HEK293 (cell line): ENCODE measurements around the gene KCNIP4.

Experiments
- CTCF ChIA-PET: fragments of 350-600 bp; formaldehyde crosslinking; extraction: SDS; loops from one replicate; lab custom pipeline; 2021; ENCODE audit warnings: antibody characterized with exemption; lab: Yijun Ruan, JAX
- POLR2A ChIA-PET: fragments of 300-600 bp; formaldehyde crosslinking; extraction: SDS; loops from one replicate; lab custom pipeline; 2020; ENCODE audit warnings: antibody characterized with exemption, inconsistent platforms; lab: Yijun Ruan, JAX
- H3K27ac ChIP-seq: fragments of 200-500 bp; sonication (Bioruptor generic); 2 replicates; pipeline ENCODE4 v1.5.1; 2014; ENCODE audit warnings: low read depth, low read length, control low read depth, inconsistent platforms; ENCODE audit errors: extremely low read depth
- H3K36me3 ChIP-seq, 2 experiments: fragments of 200-500 bp in 1 of 2; sonication (Bioruptor generic) in 1 of 2; 1 replicate in 1 of 2; 2 replicates in 1 of 2; pipeline ENCODE4 v1.5.1; 2014 to 2017; ENCODE audit warnings: inconsistent platforms in 2 of 2, low read length in 2 of 2; ENCODE audit not compliant: control insufficient read depth in 2 of 2, insufficient read depth in 1 of 2
- H3K4me1 ChIP-seq: fragments of 200-500 bp; sonication (Bioruptor generic); 2 replicates; pipeline ENCODE4 v1.5.1; 2014; ENCODE audit warnings: mild to moderate bottlenecking, low read length, inconsistent platforms; ENCODE audit not compliant: control insufficient read depth, insufficient read depth
- H3K4me3 ChIP-seq: 2 replicates; pipeline ENCODE4 v1.5.1; 2011; ENCODE audit warnings: low read depth, mild to moderate bottlenecking, control low read depth, low read length, moderate library complexity
- H3K9me3 ChIP-seq: fragments of 200-500 bp; sonication (Bioruptor generic); 2 replicates; pipeline ENCODE4 v1.5.1; 2014; ENCODE audit warnings: low read depth, low read length, inconsistent platforms; ENCODE audit not compliant: control insufficient read depth, insufficient read depth
- ELK4 ChIP-seq: IDR thresholded peaks from 2 replicates; pipeline ENCODE4 v1.6.1; 2011; ENCODE audit warnings: mild to moderate bottlenecking, low read depth, low read length, borderline replicate concordance
- FEZF1 ChIP-seq: fragments of 450-650 bp; formaldehyde crosslinking; IDR thresholded peaks from 2 replicates; pipeline ENCODE4 v1.5.1; 2016; ENCODE audit warnings: missing biosample characterization, missing genetic modification characterization
- GFI1B ChIP-seq: fragments of 450-650 bp; formaldehyde crosslinking; IDR thresholded peaks from 2 replicates; pipeline ENCODE4 v1.5.1; 2016; ENCODE audit warnings: missing biosample characterization, missing genetic modification characterization
- PBX3 ChIP-seq: sonication (generic); formaldehyde crosslinking; IDR thresholded peaks from 2 replicates; pipeline ENCODE4 v1.8.1; 2022; ENCODE audit warnings: mild to moderate bottlenecking, moderate library complexity, missing genetic modification reagents
- PRDM4 ChIP-seq: fragments of 450-650 bp; formaldehyde crosslinking; IDR thresholded peaks from 2 replicates; pipeline ENCODE4 v1.5.1; 2017; ENCODE audit warnings: missing biosample characterization, missing genetic modification characterization
- SALL2 ChIP-seq: fragments of 450-650 bp; formaldehyde crosslinking; IDR thresholded peaks from 2 replicates; pipeline ENCODE4 v1.5.0; 2017; ENCODE audit warnings: missing biosample characterization, mild to moderate bottlenecking, missing genetic modification characterization, borderline replicate concordance
- SCRT1 ChIP-seq: fragments of 450-650 bp; formaldehyde crosslinking; IDR thresholded peaks from 2 replicates; pipeline ENCODE4 v1.5.1; 2016; ENCODE audit warnings: missing biosample characterization, missing genetic modification characterization, borderline replicate concordance
- SP2 ChIP-seq: fragments of 450-650 bp; formaldehyde crosslinking; IDR thresholded peaks from 2 replicates; pipeline ENCODE4 v1.5.1; 2016; ENCODE audit warnings: missing biosample characterization, missing genetic modification characterization
- YY1 ChIP-seq: fragments of 450-650 bp; formaldehyde crosslinking; IDR thresholded peaks from 2 replicates; pipeline ENCODE4 v1.5.1; 2018; ENCODE audit warnings: missing biosample characterization, missing genetic modification characterization
- ZBTB21 ChIP-seq: fragments of 450-650 bp; formaldehyde crosslinking; IDR thresholded peaks from 2 replicates; pipeline ENCODE4 v1.5.1; 2017; ENCODE audit warnings: missing biosample characterization, missing genetic modification characterization
- ZFP3 ChIP-seq: fragments of 450-650 bp; formaldehyde crosslinking; IDR thresholded peaks from 2 replicates; pipeline ENCODE4 v1.5.1; 2016; ENCODE audit warnings: low read depth, missing biosample characterization, missing genetic modification characterization
- ZNF121 ChIP-seq: fragments of 450-650 bp; formaldehyde crosslinking; IDR thresholded peaks from 2 replicates; pipeline ENCODE4 v1.5.1; 2016; ENCODE audit warnings: missing biosample characterization, missing genetic modification characterization
- ZNF140 ChIP-seq: fragments of 450-650 bp; formaldehyde crosslinking; IDR thresholded peaks from 2 replicates; pipeline ENCODE4 v1.5.1; 2016; ENCODE audit warnings: missing biosample characterization, missing genetic modification characterization
- ZNF169 ChIP-seq: fragments of 450-650 bp; formaldehyde crosslinking; IDR thresholded peaks from 2 replicates; pipeline ENCODE4 v1.5.1; 2016; ENCODE audit warnings: missing biosample characterization, missing genetic modification characterization
- ZNF175 ChIP-seq: fragments of 450-650 bp; formaldehyde crosslinking; IDR thresholded peaks from 2 replicates; pipeline ENCODE4 v1.5.1; 2016; ENCODE audit warnings: missing biosample characterization, missing genetic modification characterization
- ZNF202 ChIP-seq: fragments of 450-650 bp; formaldehyde crosslinking; IDR thresholded peaks from 2 replicates; pipeline ENCODE4 v1.5.1; 2016; ENCODE audit warnings: missing biosample characterization, missing genetic modification characterization, borderline replicate concordance
- ZNF214 ChIP-seq: fragments of 450-650 bp; formaldehyde crosslinking; IDR thresholded peaks from 2 replicates; pipeline ENCODE4 v1.5.1; 2017; ENCODE audit warnings: missing biosample characterization, mild to moderate bottlenecking, missing genetic modification characterization, borderline replicate concordance
- ZNF391 ChIP-seq: fragments of 450-650 bp; formaldehyde crosslinking; IDR thresholded peaks from 2 replicates; pipeline ENCODE4 v1.5.1; 2016; ENCODE audit warnings: low read depth, missing biosample characterization, missing genetic modification characterization, borderline replicate concordance
- ZNF560 ChIP-seq: fragments of 450-650 bp; formaldehyde crosslinking; IDR thresholded peaks from 2 replicates; pipeline ENCODE4 v1.5.1; 2017; ENCODE audit warnings: missing biosample characterization, missing genetic modification characterization, borderline replicate concordance
- ZNF600 ChIP-seq: fragments of 450-650 bp; formaldehyde crosslinking; IDR thresholded peaks from 2 replicates; pipeline ENCODE4 v1.5.1; 2016; ENCODE audit warnings: missing biosample characterization, missing genetic modification characterization
- ZNF670 ChIP-seq: fragments of 450-650 bp; formaldehyde crosslinking; IDR thresholded peaks from 2 replicates; pipeline ENCODE4 v1.5.1; 2016; ENCODE audit warnings: missing biosample characterization, missing genetic modification characterization, low read depth
- ZNF792 ChIP-seq: fragments of 450-650 bp; formaldehyde crosslinking; IDR thresholded peaks from 2 replicates; pipeline ENCODE4 v1.5.1; 2016; ENCODE audit warnings: missing biosample characterization, missing genetic modification characterization
- TF ChIP-seq, protein P1 (sequence below): fragments of 450-650 bp; formaldehyde crosslinking; IDR thresholded peaks from 2 replicates; pipeline ENCODE4 v1.5.1; 2016; ENCODE audit warnings: missing biosample characterization, missing genetic modification characterization
- TF ChIP-seq, protein P2 (sequence below): fragments of 450-650 bp; formaldehyde crosslinking; IDR thresholded peaks from 2 replicates; pipeline ENCODE4 v1.5.1; 2016; ENCODE audit warnings: missing biosample characterization, missing genetic modification characterization, low read depth

The KCNIP4 gene

DNA sequence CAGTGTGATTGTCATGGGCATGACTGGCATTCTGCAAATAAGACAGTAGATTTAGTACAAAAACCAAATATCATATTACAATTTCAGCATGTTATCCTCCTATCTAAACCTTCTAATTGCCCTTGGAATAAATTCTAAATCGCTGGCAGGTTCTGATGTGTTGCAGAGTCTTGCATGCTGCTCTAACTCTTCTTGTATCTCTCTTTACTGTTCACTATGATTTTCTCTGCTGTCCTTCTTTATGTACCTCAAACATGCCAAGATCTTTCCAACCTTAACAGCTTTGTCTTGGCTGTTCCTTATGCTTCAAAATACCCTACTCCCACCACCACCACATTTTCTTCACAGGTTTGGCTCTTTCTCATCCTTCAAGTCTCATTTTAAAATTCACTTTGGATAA lies 43.0 kb upstream of the KCNIP4 start:
- TF ChIP-seq SCRT1 (tag by site-specific recombination) (no peak), ZNF214 (tag by site-specific recombination) (no peak), ZNF121 (tag by site-specific recombination) (no peak), ZBTB21 (tag by site-specific recombination) (no peak), ZNF202 (tag by site-specific recombination) (no peak), SALL2 (no peak), ZNF169 (tag by site-specific recombination) (no peak)
- TF ChIP-seq, all 188 proteins: peak for 0
- POLR2A ChIA-PET = no interaction called here

GRCh38 chr4:21991050-21991449 lies 42.5 kb upstream of the KCNIP4 start:
- Histone ChIP-seq H3K27ac (no peak overlapping the region), H3K9me3 (no peaks in the 10 kb centered on the region), H3K4me3 (no peak overlapping the region), H3K36me3 (no peaks in the 10 kb centered on the region), H3K4me1 (no peaks in the 10 kb centered on the region)
- CTCF ChIA-PET = no interaction called here
- POLR2A ChIA-PET = no interaction called here
- TF ChIP-seq ZNF140 (tag by site-specific recombination) = no peak
- TF ChIP-seq PRDM4 (tag by site-specific recombination) = no peak
- TF ChIP-seq ZNF391 (tag by site-specific recombination) = no peak
- no peak for TF ChIP-seq FEZF1 (tag by site-specific recombination)
- TF ChIP-seq ZNF792 (tag by site-specific recombination) = no peak
- TF ChIP-seq ZFP3 = no peak
- no peak for TF ChIP-seq ZNF600
- no peak for TF ChIP-seq GFI1B (tag by site-specific recombination)
- no peak for TF ChIP-seq YY1 (tag by site-specific recombination)
- TF ChIP-seq, protein P1, sequence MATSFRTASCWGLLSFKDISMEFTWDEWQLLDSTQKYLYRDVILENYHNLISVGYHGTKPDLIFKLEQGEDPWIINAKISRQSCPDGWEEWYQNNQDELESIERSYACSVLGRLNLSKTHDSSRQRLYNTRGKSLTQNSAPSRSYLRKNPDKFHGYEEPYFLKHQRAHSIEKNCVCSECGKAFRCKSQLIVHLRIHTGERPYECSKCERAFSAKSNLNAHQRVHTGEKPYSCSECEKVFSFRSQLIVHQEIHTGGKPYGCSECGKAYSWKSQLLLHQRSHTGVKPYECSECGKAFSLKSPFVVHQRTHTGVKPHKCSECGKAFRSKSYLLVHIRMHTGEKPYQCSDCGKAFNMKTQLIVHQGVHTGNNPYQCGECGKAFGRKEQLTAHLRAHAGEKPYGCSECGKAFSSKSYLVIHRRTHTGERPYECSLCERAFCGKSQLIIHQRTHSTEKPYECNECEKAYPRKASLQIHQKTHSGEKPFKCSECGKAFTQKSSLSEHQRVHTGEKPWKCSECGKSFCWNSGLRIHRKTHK (tag by site-specific recombination) = no peak
- no peak for TF ChIP-seq ZNF175 (tag by site-specific recombination)
- TF ChIP-seq ZNF560 (tag by site-specific recombination) = no peak
- TF ChIP-seq ZNF670 = no peak
- TF ChIP-seq ELK4 = no peak
- TF ChIP-seq SP2 (tag by site-specific recombination) = no peak
- TF ChIP-seq, protein P2, sequence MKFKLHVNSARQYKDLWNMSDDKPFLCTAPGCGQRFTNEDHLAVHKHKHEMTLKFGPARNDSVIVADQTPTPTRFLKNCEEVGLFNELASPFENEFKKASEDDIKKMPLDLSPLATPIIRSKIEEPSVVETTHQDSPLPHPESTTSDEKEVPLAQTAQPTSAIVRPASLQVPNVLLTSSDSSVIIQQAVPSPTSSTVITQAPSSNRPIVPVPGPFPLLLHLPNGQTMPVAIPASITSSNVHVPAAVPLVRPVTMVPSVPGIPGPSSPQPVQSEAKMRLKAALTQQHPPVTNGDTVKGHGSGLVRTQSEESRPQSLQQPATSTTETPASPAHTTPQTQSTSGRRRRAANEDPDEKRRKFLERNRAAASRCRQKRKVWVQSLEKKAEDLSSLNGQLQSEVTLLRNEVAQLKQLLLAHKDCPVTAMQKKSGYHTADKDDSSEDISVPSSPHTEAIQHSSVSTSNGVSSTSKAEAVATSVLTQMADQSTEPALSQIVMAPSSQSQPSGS (tag by site-specific recombination) = no peak
- no peak for TF ChIP-seq PBX3 (CRISPR knock-in tag)

More for the DNA sequence above, 43.0 kb upstream of the KCNIP4 start:
- Histone ChIP-seq H3K27ac (no peak overlapping the region), H3K4me1 (no peaks in the 10 kb centered on the region), H3K4me3 (no peak overlapping the region), H3K36me3 (no peaks in the 10 kb centered on the region), H3K9me3 (no peaks in the 10 kb centered on the region)
- CTCF ChIA-PET = no interaction called here
